Activated CD4-positive, alpha-beta T cell treated with anti-CD3 and anti-CD28 coated beads for 36 hours (primary cell): ENCODE data around the gene CDH4. TPM values are rescaled to one million over a fixed set of nuclear protein-coding genes. Genes with fewer than 3 reads are reported as not detected.

Experiments
- ATAC-seq: fragments of 200-7000 bp; cut with Tn5 transposase; one replicate; pipeline ENCODE4 v1.10.0; 2021; ENCODE audit warnings: mild to moderate bottlenecking, moderate library complexity
- CTCF ChIA-PET: fragments of 350-600 bp; sonication (Branson Sonifier 250); formaldehyde crosslinking; loops from one replicate; lab custom pipeline; 2021; ENCODE audit warnings: antibody characterized with exemption; lab: Charles Lee
- POLR2A ChIA-PET: fragments of 350-600 bp; sonication (Branson Sonifier 250); formaldehyde crosslinking; loops from one replicate; lab custom pipeline; 2021; ENCODE audit warnings: antibody characterized with exemption, inconsistent platforms; lab: Charles Lee
- DNase-seq: peaks from one replicate; pipeline ENCODE4 v3.0.0-alpha.2; 2020
- H3K27ac Mint-ChIP-seq: one replicate; pipeline ENCODE4 v1.8.0; 2021; ENCODE audit warnings: mixed read lengths
- H3K27me3 Mint-ChIP-seq: one replicate; pipeline ENCODE4 v1.8.0; 2021; ENCODE audit warnings: mixed read lengths
- H3K36me3 Mint-ChIP-seq: one replicate; pipeline ENCODE4 v1.8.0; 2021; ENCODE audit warnings: low read depth, mixed read lengths
- H3K4me1 Mint-ChIP-seq: one replicate; pipeline ENCODE4 v1.8.0; 2021; ENCODE audit warnings: mixed read lengths
- H3K4me3 Mint-ChIP-seq: one replicate; pipeline ENCODE4 v1.8.0; 2021; ENCODE audit warnings: mild to moderate bottlenecking, moderate library complexity, mixed read lengths
- H3K9me3 Mint-ChIP-seq: one replicate; pipeline ENCODE4 v1.8.0; 2021; ENCODE audit warnings: low read depth, mixed read lengths
- intact Hi-C, 2 experiments: fragments of 100-400 bp; cut with DNase I in 1 of 2; cut with micrococcal nuclease in 1 of 2; formaldehyde crosslinking; loops; one replicate each; pipeline versions ENCODE4 v1.14.2 to v1.15.1; 2022 to 2024; cut with DNase I, micrococcal nuclease
- total RNA-seq, 2 experiments: library from RNA; stranded (reverse); gene quantifications; one replicate each; pipeline ENCODE4 v1.2.3, GENCODE V29; 2021

The CDH4 gene
- total RNA-seq, 2 experiments from 2014 or later = not detected

- intact Hi-C loops = no loop called here
- H3K36me3 Mint-ChIP-seq = no peaks in the 10 kb centered on the region
These were observed 250.4 kb downstream of the CDH4 start for GRCh38 chr20:61502433-61502832.

DNA sequence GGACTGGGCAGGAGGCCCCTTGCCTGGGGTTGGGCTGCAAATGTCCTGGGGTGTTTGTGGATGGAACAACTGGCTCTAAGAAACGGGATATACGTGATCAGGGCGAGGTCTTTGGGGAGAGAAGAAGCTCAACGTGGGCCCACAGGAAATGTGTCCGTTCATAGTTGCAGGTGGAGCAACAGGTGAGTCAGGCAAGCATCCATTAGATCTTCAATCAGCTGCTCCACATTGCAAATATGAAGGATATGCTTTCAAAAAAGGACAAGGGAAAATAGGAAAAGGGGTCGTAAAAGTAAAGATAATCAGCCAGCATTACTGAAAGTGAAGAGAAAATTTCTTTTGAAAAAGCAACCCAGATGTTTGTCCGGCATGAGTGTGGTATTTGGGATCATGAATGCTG is 251.0 kb downstream of the CDH4 start:
- no peaks in the 10 kb centered on the region for H3K27me3 Mint-ChIP-seq
- H3K4me3 Mint-ChIP-seq = no peak overlapping the region
- ChIA-PET POLR2A (no interaction called here), CTCF (no interaction called here)
- H3K9me3 Mint-ChIP-seq = no peaks in the 10 kb centered on the region
- intact Hi-C loops = no loop called here
- no peaks in the 10 kb centered on the region for H3K36me3 Mint-ChIP-seq
- ATAC-seq (no peak), DNase-seq (no peak)
- no peaks in the 10 kb centered on the region for H3K4me1 Mint-ChIP-seq
- no peak overlapping the region for H3K27ac Mint-ChIP-seq

More at GRCh38 chr20:61502433-61502832, 250.4 kb downstream of the CDH4 start:
- H3K4me3 Mint-ChIP-seq = no peak overlapping the region
- POLR2A ChIA-PET = no interaction called here
- no peak for DNase-seq
- no peaks in the 10 kb centered on the region for H3K4me1 Mint-ChIP-seq
- H3K9me3 Mint-ChIP-seq = no peaks in the 10 kb centered on the region
- H3K27me3 Mint-ChIP-seq = no peaks in the 10 kb centered on the region
- no peak for ATAC-seq
- H3K27ac Mint-ChIP-seq = no peak overlapping the region
- CTCF ChIA-PET = no interaction called here

- ATAC-seq = no peak
- no peak for DNase-seq
- intact Hi-C loops = no loop called here
- Mint-ChIP-seq H3K27me3 (no peaks in the 10 kb centered on the region), H3K9me3 (no peaks in the 10 kb centered on the region), H3K36me3 (no peaks in the 10 kb centered on the region), H3K27ac (no peak overlapping the region), H3K4me3 (no peak overlapping the region), H3K4me1 (no peaks in the 10 kb centered on the region)
- ChIA-PET POLR2A (no interaction called here), CTCF (no interaction called here)
These were observed 253.4 kb downstream of the CDH4 start for GRCh38 chr20:61505508-61505907.

DNA sequence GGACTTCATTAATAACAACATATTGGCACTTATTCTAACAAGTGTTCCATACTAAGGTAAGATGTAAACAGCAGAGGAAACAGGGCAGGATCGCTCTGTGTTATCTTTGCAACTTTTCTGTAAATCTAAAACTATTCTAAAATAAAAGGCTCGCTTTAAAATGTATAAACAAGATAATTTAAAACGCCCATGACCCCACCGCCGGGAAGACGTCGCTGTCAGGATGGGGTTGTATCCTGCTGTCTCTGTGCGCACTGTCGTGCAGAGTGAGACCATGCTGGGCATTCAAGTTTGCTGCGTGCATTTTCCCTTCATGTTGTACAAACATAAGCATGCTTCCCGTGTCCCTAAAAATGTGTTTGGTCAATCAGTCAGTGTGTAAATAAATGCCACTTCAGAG is 255.7 kb downstream of the CDH4 start:
- Mint-ChIP-seq H3K9me3 (no peaks in the 10 kb centered on the region), H3K36me3 (no peaks in the 10 kb centered on the region), H3K27ac (no peak overlapping the region), H3K4me3 (no peak overlapping the region), H3K4me1 (no peaks in the 10 kb centered on the region), H3K27me3 (no peaks in the 10 kb centered on the region)
- DNase-seq (no peak), ATAC-seq (no peak)
- intact Hi-C loops = no loop called here
- ChIA-PET POLR2A (no interaction called here), CTCF (no interaction called here)

- Mint-ChIP-seq H3K4me1 (no peaks in the 10 kb centered on the region), H3K4me3 (no peak overlapping the region), H3K9me3 (no peaks in the 10 kb centered on the region), H3K36me3 (no peaks in the 10 kb centered on the region), H3K27ac (no peak overlapping the region), H3K27me3 (no peaks in the 10 kb centered on the region)
- POLR2A ChIA-PET = no interaction called here
- ATAC-seq (no peak), DNase-seq (no peak)
- CTCF ChIA-PET = no interaction called here
- intact Hi-C loops = no loop called here
These were observed 256.4 kb downstream of the CDH4 start for GRCh38 chr20:61508301-61509096.

- Mint-ChIP-seq H3K4me3 (no peak overlapping the region), H3K27me3 (no peaks in the 10 kb centered on the region), H3K9me3 (no peaks in the 10 kb centered on the region), H3K36me3 (no peaks in the 10 kb centered on the region), H3K27ac (no peak overlapping the region), H3K4me1 (no peaks in the 10 kb centered on the region)
- intact Hi-C loops = no loop called here
- CTCF ChIA-PET = no interaction called here
- POLR2A ChIA-PET = no interaction called here
- no peak for ATAC-seq
- DNase-seq = peak; percentile 11
These were observed 258.8 kb downstream of the CDH4 start for GRCh38 chr20:61510778-61511330.

GRCh38 chr20:61512475-61512874 is 260.4 kb downstream of the CDH4 start:
- DNase-seq (no peak), ATAC-seq (no peak)
- Mint-ChIP-seq H3K27ac (no peak overlapping the region), H3K36me3 (no peaks in the 10 kb centered on the region), H3K27me3 (no peaks in the 10 kb centered on the region), H3K4me1 (no peaks in the 10 kb centered on the region), H3K4me3 (no peak overlapping the region), H3K9me3 (no peaks in the 10 kb centered on the region)
- ChIA-PET POLR2A (no interaction called here), CTCF (no interaction called here)
- intact Hi-C loops = no loop called here

- Mint-ChIP-seq H3K9me3 (no peaks in the 10 kb centered on the region), H3K27me3 (no peaks in the 10 kb centered on the region), H3K4me3 (no peak overlapping the region), H3K27ac (no peak overlapping the region), H3K4me1 (no peaks in the 10 kb centered on the region), H3K36me3 (no peaks in the 10 kb centered on the region)
- intact Hi-C loops = no loop called here
- ATAC-seq (no peak), DNase-seq (no peak)
- POLR2A ChIA-PET = no interaction called here
- CTCF ChIA-PET = no interaction called here
These were observed 261.3 kb downstream of the CDH4 start for GRCh38 chr20:61513124-61514017.

DNA sequence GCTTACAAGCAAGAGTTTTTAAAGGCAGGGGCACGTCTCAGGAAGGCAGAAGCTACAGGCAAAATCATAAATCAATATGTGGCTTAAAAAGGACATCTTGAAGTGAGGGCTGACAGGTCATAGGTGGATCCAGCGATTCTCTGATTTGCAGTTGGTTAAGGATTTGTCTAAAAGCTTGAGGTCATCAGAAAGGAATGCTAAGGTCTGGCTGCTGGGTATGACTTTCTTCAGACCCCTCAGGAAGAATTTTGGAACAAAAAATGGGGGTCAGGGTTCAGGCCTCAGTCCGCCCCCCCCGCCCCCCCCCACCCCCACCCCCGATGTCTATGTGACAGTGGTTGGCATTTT is 261.9 kb downstream of the CDH4 start:
- DNase-seq (no peak), ATAC-seq (no peak)
- H3K27ac Mint-ChIP-seq = no peak overlapping the region
- intact Hi-C loops = no loop called here
- POLR2A ChIA-PET = no interaction called here
- no peak overlapping the region for H3K4me3 Mint-ChIP-seq
- H3K36me3 Mint-ChIP-seq = no peaks in the 10 kb centered on the region
- H3K27me3 Mint-ChIP-seq = no peaks in the 10 kb centered on the region
- no peaks in the 10 kb centered on the region for H3K4me1 Mint-ChIP-seq
- CTCF ChIA-PET = no interaction called here
- H3K9me3 Mint-ChIP-seq = no peaks in the 10 kb centered on the region

DNA sequence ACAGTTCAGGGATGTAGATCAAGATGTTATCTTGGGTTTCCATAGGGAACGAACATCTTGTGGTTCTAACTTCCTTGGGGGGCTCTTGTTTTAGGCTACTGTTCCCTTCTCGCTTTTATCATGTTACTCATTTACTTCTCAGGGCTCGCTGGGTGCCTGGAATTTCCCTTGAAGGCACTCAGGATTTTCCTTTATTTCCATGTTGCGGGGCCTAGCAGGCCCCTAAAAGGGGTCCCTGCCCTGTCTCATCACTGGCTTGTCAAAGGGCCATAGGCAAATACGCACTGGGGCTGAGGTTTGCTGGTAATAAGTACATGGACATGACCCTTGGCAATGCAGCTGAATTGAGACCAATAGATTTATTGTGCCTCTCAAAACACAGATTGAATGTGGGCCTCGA is 262.3 kb downstream of the CDH4 start:
- ChIA-PET CTCF (no interaction called here), POLR2A (no interaction called here)
- no peaks in the 10 kb centered on the region for H3K36me3 Mint-ChIP-seq
- H3K4me3 Mint-ChIP-seq = no peak overlapping the region
- no peaks in the 10 kb centered on the region for H3K4me1 Mint-ChIP-seq
- H3K27ac Mint-ChIP-seq = no peak overlapping the region
- intact Hi-C loops = no loop called here
- no peaks in the 10 kb centered on the region for H3K27me3 Mint-ChIP-seq
- no peak for ATAC-seq
- no peaks in the 10 kb centered on the region for H3K9me3 Mint-ChIP-seq
- DNase-seq = no peak

GRCh38 chr20:61514805-61515505 is 262.9 kb downstream of the CDH4 start:
- intact Hi-C loops = no loop called here
- Mint-ChIP-seq H3K4me1 (no peaks in the 10 kb centered on the region), H3K27me3 (no peaks in the 10 kb centered on the region), H3K27ac (no peak overlapping the region), H3K9me3 (no peaks in the 10 kb centered on the region), H3K36me3 (no peaks in the 10 kb centered on the region), H3K4me3 (no peak overlapping the region)
- ChIA-PET CTCF (no interaction called here), POLR2A (no interaction called here)
- no peak for DNase-seq
- no peak for ATAC-seq
